Measurements from ENCODE around the gene KIFC1. TPM values are rescaled to one million over a fixed set of nuclear protein-coding genes. Genes with fewer than 3 reads are reported as not detected.

Gene KIFC1
- total RNA-seq, 1 experiment from 2014 or later = 123 TPM

- H3K27me3 ChIP-seq (replicated peaks; ENCODE audit: insufficient read depth, low read depth, low read length, poor library complexity) = no peaks in the 10 kb centered on the region
- BruUV-seq (replicated peaks) = no TSS peak
- H3K36me3 ChIP-seq (ENCODE audit: insufficient read depth, low read length, poor library complexity, severe bottlenecking) = peaks cover 4% of the 10 kb centered on the region
- H3K4me1 ChIP-seq (ENCODE audit: insufficient read depth, low read length, poor library complexity, severe bottlenecking) = peaks cover 70% of the 10 kb centered on the region
- peak overlapping the region; percentile 65 for H3K27ac ChIP-seq (ENCODE audit: low read depth, low read length, poor library complexity, severe bottlenecking)
- intact Hi-C loops (cut with micrococcal nuclease; ENCODE audit: unreplicated experiment) = loop anchor here (5.0 to 10.0 kb wide), 3 partner anchors 131 to 454 kb away; partner anchors contain the start of gene RGL2
- peak overlapping the region; percentile 52 for H3K4me3 ChIP-seq (ENCODE audit: low read depth, low read length, poor library complexity, severe bottlenecking)
- peak; percentile 59 for DNase-seq (ENCODE audit: low spot score)
- ChIA-PET POLR2A (ENCODE audit: low non-redundant PET) (no interaction called here), CTCF (no interaction called here)
- H3K9me3 ChIP-seq (ENCODE audit: low read depth, low read length, poor library complexity, severe bottlenecking) = no peaks in the 10 kb centered on the region
- no peak for TF ChIP-seq EZH2 (IDR thresholded peaks at IDR 0.05; ENCODE audit: borderline replicate concordance, low read depth, low read length, poor library complexity, severe bottlenecking)
- peak; percentile 44 for TF ChIP-seq CTCF (conservative IDR thresholded peaks at IDR 0.05; ENCODE audit: low read depth, low read length)
These were observed 36.8 kb downstream of the KIFC1 start for GRCh38 chr6:33428224-33428965.

- Histone ChIP-seq H3K4me1 (ENCODE audit: insufficient read depth, low read length, poor library complexity, severe bottlenecking) (peaks cover 71% of the 10 kb centered on the region), H3K9me3 (ENCODE audit: low read depth, low read length, poor library complexity, severe bottlenecking) (no peaks in the 10 kb centered on the region), H3K36me3 (ENCODE audit: insufficient read depth, low read length, poor library complexity, severe bottlenecking) (no peaks in the 10 kb centered on the region), H3K4me3 (ENCODE audit: low read depth, low read length, poor library complexity, severe bottlenecking) (peak overlapping the region; percentile 52), H3K27me3 (replicated peaks; ENCODE audit: insufficient read depth, low read depth, low read length, poor library complexity) (no peaks in the 10 kb centered on the region), H3K27ac (ENCODE audit: low read depth, low read length, poor library complexity, severe bottlenecking) (peak overlapping the region; percentile 65)
- CTCF ChIA-PET = no interaction called here
- no peak for TF ChIP-seq EZH2 (IDR thresholded peaks at IDR 0.05; ENCODE audit: borderline replicate concordance, low read depth, low read length, poor library complexity, severe bottlenecking)
- TF ChIP-seq CTCF (conservative IDR thresholded peaks at IDR 0.05; ENCODE audit: low read depth, low read length) = no peak
- DNase-seq (ENCODE audit: low spot score) = no peak
- POLR2A ChIA-PET (ENCODE audit: low non-redundant PET) = no interaction called here
- intact Hi-C loops (cut with micrococcal nuclease; ENCODE audit: unreplicated experiment) = loop anchor here (5.0 to 10.0 kb wide), 3 partner anchors 132 to 454 kb away; partner anchors contain the start of gene RGL2
- BruUV-seq (replicated peaks) = no TSS peak
These were observed 37.5 kb downstream of the KIFC1 start for GRCh38 chr6:33428966-33429749.

GRCh38 chr6:33429750-33430052, 38.1 kb downstream of the KIFC1 start:
- no TSS peak for BruUV-seq (replicated peaks)
- TF ChIP-seq CTCF (conservative IDR thresholded peaks at IDR 0.05; ENCODE audit: low read depth, low read length) (no peak), EZH2 (IDR thresholded peaks at IDR 0.05; ENCODE audit: borderline replicate concordance, low read depth, low read length, poor library complexity, severe bottlenecking) (no peak)
- ChIA-PET CTCF (no interaction called here), POLR2A (ENCODE audit: low non-redundant PET) (no interaction called here)
- peaks cover 66% of the 10 kb centered on the region for H3K4me1 ChIP-seq (ENCODE audit: insufficient read depth, low read length, poor library complexity, severe bottlenecking)
- no peak overlapping the region for H3K4me3 ChIP-seq (ENCODE audit: low read depth, low read length, poor library complexity, severe bottlenecking)
- intact Hi-C loops (cut with micrococcal nuclease; ENCODE audit: unreplicated experiment) = loop anchor here (5.0 to 10.0 kb wide), 3 partner anchors 132 to 455 kb away; partner anchors contain the start of gene RGL2
- DNase-seq (ENCODE audit: low spot score) = no peak
- H3K9me3 ChIP-seq (ENCODE audit: low read depth, low read length, poor library complexity, severe bottlenecking) = no peaks in the 10 kb centered on the region
- H3K27ac ChIP-seq (ENCODE audit: low read depth, low read length, poor library complexity, severe bottlenecking) = no peak overlapping the region
- no peaks in the 10 kb centered on the region for H3K27me3 ChIP-seq (replicated peaks; ENCODE audit: insufficient read depth, low read depth, low read length, poor library complexity)
- peaks cover 2% of the 10 kb centered on the region for H3K36me3 ChIP-seq (ENCODE audit: insufficient read depth, low read length, poor library complexity, severe bottlenecking)
